Astrocyte of the cerebellum (primary cell): ENCODE results near the gene PIGK.
"Not testable (repeated sequence)": the region's sequence is repeated elsewhere in the genome, so short reads cannot be mapped to it uniquely, and the experiment has no call there.

Experiments
- DNase-seq: peaks from one replicate; pipeline ENCODE4 v3.0.0-alpha.2; 2011; ENCODE audit warnings: low read depth
- H3K4me3 ChIP-seq: 2 replicates; pipeline ENCODE4 v1.5.1; 2011; ENCODE audit warnings: mild to moderate bottlenecking, low read depth, low read length, moderate library complexity
- in situ Hi-C: cut with HindIII; loops from 2 replicates; pipeline ENCODE4 v1.10.0; 2017; ENCODE audit warnings: low sequenced_read_pairs
- TF ChIP-seq, protein P1 (sequence below): IDR thresholded peaks from 2 replicates; pipeline ENCODE4 v1.5.1; 2012; ENCODE audit warnings: low read length, low read depth, moderate library complexity, mild to moderate bottlenecking; ENCODE audit errors: missing control alignments

Gene PIGK

DNA sequence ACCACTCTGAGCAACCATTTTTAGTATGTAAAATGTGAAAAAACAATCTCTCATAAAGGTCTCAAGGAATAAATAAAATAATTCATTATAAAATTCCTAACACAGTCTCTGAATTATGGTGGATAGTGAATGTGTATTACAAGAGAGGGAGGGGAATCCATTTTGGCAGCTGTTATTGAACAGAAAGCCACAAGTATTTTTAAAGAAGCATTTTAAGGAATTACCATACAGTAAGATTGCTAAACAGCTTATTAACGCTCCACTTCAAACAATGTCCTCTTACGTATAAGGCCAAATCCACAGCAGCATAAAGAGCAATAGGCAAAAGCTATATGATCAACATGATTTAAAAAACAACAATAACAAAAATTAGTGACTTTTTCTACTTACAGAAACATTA is 18.4 kb downstream of the PIGK start:
- DNase-seq, result peak; percentile 57
- no peak overlapping the region for H3K4me3 ChIP-seq
- in situ Hi-C loops, result no loop called here

DNA sequence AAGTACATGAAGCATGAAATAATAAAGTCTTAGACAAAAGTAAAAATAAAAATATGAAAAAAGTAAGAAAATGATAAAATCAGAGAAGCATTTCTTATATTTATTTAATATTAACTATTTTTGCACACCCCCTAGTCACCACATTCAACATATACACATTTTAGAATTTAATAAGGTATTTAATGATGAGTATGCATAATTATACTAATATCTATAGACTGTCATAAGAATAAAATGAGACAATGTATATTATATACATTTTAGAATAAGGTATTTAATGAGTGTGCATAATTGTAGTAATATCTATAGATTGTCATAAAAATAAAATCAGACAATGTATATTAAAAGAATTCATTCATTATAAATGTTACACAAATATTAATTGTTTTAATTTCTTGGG is 18.9 kb downstream of the PIGK start:
- no peak for DNase-seq
- in situ Hi-C loops, result no loop called here
- H3K4me3 ChIP-seq, result no peak overlapping the region
- TF ChIP-seq, protein P1, sequence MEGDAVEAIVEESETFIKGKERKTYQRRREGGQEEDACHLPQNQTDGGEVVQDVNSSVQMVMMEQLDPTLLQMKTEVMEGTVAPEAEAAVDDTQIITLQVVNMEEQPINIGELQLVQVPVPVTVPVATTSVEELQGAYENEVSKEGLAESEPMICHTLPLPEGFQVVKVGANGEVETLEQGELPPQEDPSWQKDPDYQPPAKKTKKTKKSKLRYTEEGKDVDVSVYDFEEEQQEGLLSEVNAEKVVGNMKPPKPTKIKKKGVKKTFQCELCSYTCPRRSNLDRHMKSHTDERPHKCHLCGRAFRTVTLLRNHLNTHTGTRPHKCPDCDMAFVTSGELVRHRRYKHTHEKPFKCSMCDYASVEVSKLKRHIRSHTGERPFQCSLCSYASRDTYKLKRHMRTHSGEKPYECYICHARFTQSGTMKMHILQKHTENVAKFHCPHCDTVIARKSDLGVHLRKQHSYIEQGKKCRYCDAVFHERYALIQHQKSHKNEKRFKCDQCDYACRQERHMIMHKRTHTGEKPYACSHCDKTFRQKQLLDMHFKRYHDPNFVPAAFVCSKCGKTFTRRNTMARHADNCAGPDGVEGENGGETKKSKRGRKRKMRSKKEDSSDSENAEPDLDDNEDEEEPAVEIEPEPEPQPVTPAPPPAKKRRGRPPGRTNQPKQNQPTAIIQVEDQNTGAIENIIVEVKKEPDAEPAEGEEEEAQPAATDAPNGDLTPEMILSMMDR, result no peak

More for the DNA sequence above, 18.4 kb downstream of the PIGK start:
- TF ChIP-seq, protein P1, result no peak

DNA sequence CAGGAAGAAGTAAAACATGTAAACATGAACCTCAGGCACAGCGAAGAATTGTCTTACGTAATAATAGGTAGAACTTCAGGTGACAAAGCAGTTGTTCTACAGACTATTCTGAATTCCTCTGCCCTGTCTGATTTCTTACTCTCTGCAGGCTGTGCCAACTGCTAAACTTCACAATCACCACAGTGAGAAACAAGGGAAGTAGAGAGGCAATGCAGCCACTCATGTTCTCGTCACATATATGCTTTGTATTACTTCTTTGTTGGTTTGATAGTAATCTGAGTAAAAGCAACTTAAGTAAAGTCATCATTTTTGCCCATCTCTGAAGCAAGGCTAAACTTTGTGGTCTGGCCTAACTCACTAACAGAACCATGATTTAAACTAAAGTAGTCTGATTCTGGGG is 21.9 kb downstream of the PIGK start:
- H3K4me3 ChIP-seq, result no peak overlapping the region
- TF ChIP-seq, protein P1, result no peak
- in situ Hi-C loops, result no loop called here
- DNase-seq, result no peak

DNA sequence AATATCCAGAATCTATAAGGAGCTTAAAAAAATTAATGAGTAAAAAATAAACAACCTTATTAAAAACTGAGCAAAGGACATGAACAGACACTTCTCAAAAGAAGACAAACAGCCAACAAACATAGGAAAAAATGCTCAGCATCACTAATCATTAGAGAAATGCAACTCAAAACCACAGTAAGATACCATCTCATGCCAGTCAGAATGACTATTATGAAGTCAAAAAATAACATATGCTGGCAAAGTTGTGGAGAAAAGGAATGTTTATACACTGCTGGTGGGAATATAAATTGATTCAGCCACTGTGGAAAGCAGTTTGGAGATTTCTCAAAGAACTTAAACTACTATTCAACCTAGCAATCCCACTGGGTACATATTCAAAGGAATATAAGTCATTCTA is 25.3 kb downstream of the PIGK start:
- TF ChIP-seq, protein P1, result no peak
- no peak for DNase-seq
- in situ Hi-C loops, result no loop called here
- H3K4me3 ChIP-seq, result no peak overlapping the region

DNA sequence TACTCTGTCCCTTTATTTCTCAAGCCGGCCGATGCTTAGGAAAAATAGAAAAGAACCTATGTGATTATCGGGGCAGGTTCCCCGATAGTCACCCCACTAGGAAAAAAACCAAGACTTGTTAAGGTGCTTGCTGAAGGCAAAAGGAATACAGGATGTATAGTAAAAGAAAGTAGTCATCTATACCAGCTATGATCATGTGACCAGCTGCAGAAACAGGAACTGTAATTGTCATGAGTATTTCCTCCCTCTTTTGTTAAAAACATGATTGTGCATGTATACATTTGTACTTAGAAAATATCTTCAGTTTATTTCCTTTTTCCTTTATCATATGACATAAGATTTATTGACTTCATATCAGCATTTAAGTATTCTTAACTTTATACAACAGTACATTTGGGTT is 30.5 kb downstream of the PIGK start:
- no peak for DNase-seq
- H3K4me3 ChIP-seq, result no peak overlapping the region
- in situ Hi-C loops, result no loop called here
- TF ChIP-seq, protein P1, result no peak

DNA sequence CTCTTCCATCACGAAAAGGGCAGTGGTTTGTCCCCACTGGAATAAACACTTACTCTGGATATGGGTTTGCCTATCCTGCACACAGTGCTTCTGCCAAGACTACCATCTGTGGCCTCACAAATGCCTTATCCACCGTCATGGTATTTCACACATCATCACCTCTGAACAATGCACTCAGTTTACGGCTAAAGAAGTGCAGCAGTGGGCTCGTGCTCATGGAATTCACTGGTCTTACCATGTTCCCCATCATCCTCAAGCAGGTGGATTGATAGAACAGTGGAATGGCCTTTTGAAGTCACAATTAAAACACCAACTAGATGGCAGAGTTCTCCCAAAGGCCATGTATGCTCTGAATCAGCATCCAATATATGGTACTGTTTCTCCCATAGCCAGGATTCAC is 32.3 kb downstream of the PIGK start:
- DNase-seq, in situ Hi-C loops, H3K4me3 ChIP-seq: not testable (repeated sequence)

DNA sequence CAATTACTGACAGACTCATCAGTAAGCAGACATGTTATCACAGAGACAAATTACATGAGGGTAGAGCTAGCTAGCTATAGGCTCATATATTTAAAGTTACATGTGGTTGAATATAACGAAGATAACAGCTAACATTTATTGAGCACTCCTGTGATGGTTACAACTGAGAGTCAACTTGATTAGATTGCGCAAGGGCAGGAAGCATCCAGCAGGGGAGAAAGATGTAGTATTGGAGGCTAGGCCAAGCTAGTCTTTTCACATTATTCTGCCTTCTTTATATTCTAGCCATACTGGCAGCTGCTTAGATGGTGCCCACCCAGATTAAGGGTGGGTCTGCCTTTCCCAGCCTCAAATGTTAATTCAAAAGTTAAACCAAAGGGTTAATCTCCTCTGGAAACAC is 37.1 kb downstream of the PIGK start:
- no peak for DNase-seq
- H3K4me3 ChIP-seq, result no peak overlapping the region
- TF ChIP-seq, protein P1, result no peak
- in situ Hi-C loops, result no loop called here
